ENCODE data around the gene CGB8.

DNA sequence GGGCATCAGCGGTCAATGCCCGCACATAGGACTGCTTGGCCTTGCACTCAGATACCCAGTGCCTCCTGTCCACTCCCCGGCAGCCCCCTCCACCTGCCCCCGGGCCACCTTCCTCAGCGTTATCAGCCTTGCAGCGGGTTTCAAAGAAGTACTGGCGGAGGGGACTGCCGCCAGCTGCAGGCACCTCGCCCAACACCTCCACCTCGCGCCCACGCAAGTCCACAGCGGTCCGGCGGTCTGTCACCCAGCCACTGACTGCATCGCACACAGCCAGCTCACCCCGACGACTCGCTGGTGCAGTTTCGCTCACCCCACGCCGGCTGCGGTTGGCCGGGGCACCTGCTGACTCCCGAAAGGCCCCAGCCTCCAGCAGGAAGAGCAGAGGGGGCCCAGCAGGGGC lies 12.5 kb upstream of the CGB8 start:
- TF ChIP-seq EZH2 (IDR thresholded peaks at IDR 0.05; ENCODE audit: borderline replicate concordance, low read depth, low read length, severe bottlenecking) (no peak), CTCF (IDR thresholded peaks at IDR 0.05; ENCODE audit: borderline replicate concordance, extremely low read depth, low read length, poor library complexity, severe bottlenecking) (no peak)
